ENCODE results near the gene PI4KA. TPM values are rescaled to one million over a fixed set of nuclear protein-coding genes. Genes with fewer than 3 reads are reported as not detected.

PI4KA gene
- total RNA-seq, 2 donors from 2014 or later: 85.4 to 112 TPM

GRCh38 chr22:20802452-20802851, 56.2 kb downstream of the PI4KA start:
- ATAC-seq (ENCODE audit: insufficient number of reproducible peaks, low FRiP score, low read depth) (no peak), DNase-seq (ENCODE audit: low spot score) (no peak)
- Histone ChIP-seq H3K4me3 (no peak overlapping the region), H3K27ac (no peak overlapping the region), H3K27me3 (replicated peaks; ENCODE audit: insufficient read depth) (no peaks in the 10 kb centered on the region), H3K36me3 (peaks cover 74% of the 10 kb centered on the region), H3K9me3 (no peaks in the 10 kb centered on the region), H3K4me1 (ENCODE audit: control insufficient read depth in 1 of 2, low read depth in 2 of 2) (no peaks in the 10 kb centered on the region)
- TF ChIP-seq, protein P1, sequence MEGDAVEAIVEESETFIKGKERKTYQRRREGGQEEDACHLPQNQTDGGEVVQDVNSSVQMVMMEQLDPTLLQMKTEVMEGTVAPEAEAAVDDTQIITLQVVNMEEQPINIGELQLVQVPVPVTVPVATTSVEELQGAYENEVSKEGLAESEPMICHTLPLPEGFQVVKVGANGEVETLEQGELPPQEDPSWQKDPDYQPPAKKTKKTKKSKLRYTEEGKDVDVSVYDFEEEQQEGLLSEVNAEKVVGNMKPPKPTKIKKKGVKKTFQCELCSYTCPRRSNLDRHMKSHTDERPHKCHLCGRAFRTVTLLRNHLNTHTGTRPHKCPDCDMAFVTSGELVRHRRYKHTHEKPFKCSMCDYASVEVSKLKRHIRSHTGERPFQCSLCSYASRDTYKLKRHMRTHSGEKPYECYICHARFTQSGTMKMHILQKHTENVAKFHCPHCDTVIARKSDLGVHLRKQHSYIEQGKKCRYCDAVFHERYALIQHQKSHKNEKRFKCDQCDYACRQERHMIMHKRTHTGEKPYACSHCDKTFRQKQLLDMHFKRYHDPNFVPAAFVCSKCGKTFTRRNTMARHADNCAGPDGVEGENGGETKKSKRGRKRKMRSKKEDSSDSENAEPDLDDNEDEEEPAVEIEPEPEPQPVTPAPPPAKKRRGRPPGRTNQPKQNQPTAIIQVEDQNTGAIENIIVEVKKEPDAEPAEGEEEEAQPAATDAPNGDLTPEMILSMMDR (IDR thresholded peaks at IDR 0.05): no peak

- no peak overlapping the region for H3K4me3 ChIP-seq
- H3K27me3 ChIP-seq (replicated peaks; ENCODE audit: insufficient read depth): no peaks in the 10 kb centered on the region
- H3K4me1 ChIP-seq (ENCODE audit: control insufficient read depth in 1 of 2, low read depth in 2 of 2): no peaks in the 10 kb centered on the region
- H3K27ac ChIP-seq: no peak overlapping the region
- DNase-seq (ENCODE audit: low spot score): no peak
- no peaks in the 10 kb centered on the region for H3K9me3 ChIP-seq
- H3K36me3 ChIP-seq: peaks cover 62% of the 10 kb centered on the region
- TF ChIP-seq, protein P1 (IDR thresholded peaks at IDR 0.05): no peak
- ATAC-seq (ENCODE audit: insufficient number of reproducible peaks, low FRiP score, low read depth): no peak
These were observed 59.2 kb downstream of the PI4KA start for GRCh38 chr22:20799449-20799848.

DNA sequence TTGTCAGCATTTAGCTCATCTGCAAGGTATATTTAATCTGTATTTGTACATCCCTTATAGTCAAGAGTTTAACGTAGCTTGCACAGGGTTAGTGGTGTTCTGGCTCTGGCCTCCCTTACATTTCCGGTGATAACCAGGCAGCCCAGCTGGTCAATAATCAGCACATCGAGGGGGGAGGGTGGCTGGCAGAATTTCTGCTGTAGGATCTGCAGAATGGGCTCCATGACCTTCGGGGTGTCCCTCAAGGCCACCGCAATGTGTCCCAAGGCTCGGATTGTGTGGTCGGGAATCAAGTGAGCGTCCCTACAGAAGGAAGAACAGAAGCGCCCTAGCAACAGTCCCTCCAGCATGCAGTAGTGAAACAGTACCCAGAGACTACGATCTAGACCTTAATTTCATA, 59.6 kb downstream of the PI4KA start:
- ATAC-seq (ENCODE audit: insufficient number of reproducible peaks, low FRiP score, low read depth) (no peak), DNase-seq (ENCODE audit: low spot score) (no peak)
- Histone ChIP-seq H3K36me3 (peaks cover 61% of the 10 kb centered on the region), H3K9me3 (no peaks in the 10 kb centered on the region), H3K4me1 (ENCODE audit: control insufficient read depth in 1 of 2, low read depth in 2 of 2) (no peaks in the 10 kb centered on the region), H3K27me3 (replicated peaks; ENCODE audit: insufficient read depth) (no peaks in the 10 kb centered on the region), H3K4me3 (no peak overlapping the region), H3K27ac (no peak overlapping the region)
- TF ChIP-seq, protein P1 (IDR thresholded peaks at IDR 0.05): no peak

DNA sequence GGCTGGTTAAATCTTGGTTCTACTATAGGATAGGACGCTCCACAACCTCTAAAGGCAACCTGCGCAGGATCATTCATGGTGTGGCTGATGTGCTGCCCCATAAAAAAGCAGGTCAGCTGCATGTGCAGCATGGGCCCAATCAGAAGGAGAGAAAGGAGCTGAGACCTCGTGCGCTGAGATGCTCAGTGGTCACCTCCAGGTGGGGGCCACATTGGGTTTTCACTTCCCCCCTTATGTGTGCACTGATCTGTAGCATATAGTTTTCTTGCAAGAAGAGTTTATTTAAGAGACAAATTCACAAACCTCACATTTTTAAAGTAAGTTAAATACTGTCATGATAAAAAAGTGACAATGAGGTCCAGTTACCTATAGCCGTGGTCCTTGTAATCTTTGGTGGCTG, 60.4 kb downstream of the PI4KA start:
- ATAC-seq (ENCODE audit: insufficient number of reproducible peaks, low FRiP score, low read depth): no peak
- H3K36me3 ChIP-seq: peaks cover 61% of the 10 kb centered on the region
- DNase-seq (ENCODE audit: low spot score): no peak

GRCh38 chr22:20796731-20797130, 61.9 kb downstream of the PI4KA start:
- ATAC-seq (ENCODE audit: insufficient number of reproducible peaks, low FRiP score, low read depth) (no peak), DNase-seq (ENCODE audit: low spot score) (no peak)
- no peak overlapping the region for H3K4me3 ChIP-seq
- no peak overlapping the region for H3K27ac ChIP-seq
- TF ChIP-seq, protein P1 (IDR thresholded peaks at IDR 0.05): no peak
- peaks cover 65% of the 10 kb centered on the region for H3K36me3 ChIP-seq
- H3K27me3 ChIP-seq (replicated peaks; ENCODE audit: insufficient read depth): no peaks in the 10 kb centered on the region
- H3K4me1 ChIP-seq (ENCODE audit: control insufficient read depth in 1 of 2, low read depth in 2 of 2): no peaks in the 10 kb centered on the region
- H3K9me3 ChIP-seq: no peaks in the 10 kb centered on the region

More for the DNA sequence above, 60.4 kb downstream of the PI4KA start:
- TF ChIP-seq, protein P1 (IDR thresholded peaks at IDR 0.05): no peak
- Histone ChIP-seq H3K4me1 (ENCODE audit: control insufficient read depth in 1 of 2, low read depth in 2 of 2) (no peaks in the 10 kb centered on the region), H3K4me3 (no peak overlapping the region), H3K27me3 (replicated peaks; ENCODE audit: insufficient read depth) (no peaks in the 10 kb centered on the region), H3K9me3 (no peaks in the 10 kb centered on the region), H3K27ac (no peak overlapping the region)
